ENCODE results near the gene SLC5A9.
"Not testable (repeated sequence)": the region's sequence is repeated elsewhere in the genome, so short reads cannot be mapped to it uniquely, and the experiment has no call there.

The SLC5A9 gene

GRCh38 chr1:48213462-48213861 lies 9.1 kb upstream of the SLC5A9 start:
- not testable (repeated sequence) for DNase-seq (ENCODE audit: low read depth in 2 of 2, low spot score in 1 of 2)

DNA sequence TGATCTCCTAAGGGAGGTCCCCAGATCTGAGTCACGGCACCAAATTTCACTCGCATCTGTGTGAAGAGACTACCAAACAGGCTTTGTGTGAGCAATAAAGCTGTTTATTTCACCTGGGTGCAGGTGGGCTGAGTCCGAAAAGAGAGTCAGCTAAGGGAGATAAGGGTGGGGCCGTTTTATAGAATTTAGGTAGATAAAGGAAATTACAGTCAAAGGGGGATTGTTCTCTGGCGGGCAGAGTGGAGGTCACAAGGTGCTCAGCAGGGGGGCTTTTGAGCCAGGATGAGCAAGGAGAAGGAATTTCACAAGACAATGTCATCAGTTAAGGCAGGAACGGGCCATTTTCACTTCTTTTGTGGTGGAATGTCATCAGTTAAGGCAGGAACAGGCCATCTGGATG lies 8.2 kb upstream of the SLC5A9 start:
- DNase-seq (ENCODE audit: low read depth in 2 of 2, low spot score in 1 of 2): not testable (repeated sequence)

- no peak for DNase-seq (ENCODE audit: low read depth in 2 of 2, low spot score in 1 of 2)
Observed at GRCh38 chr1:48214820-48215219, 7.7 kb upstream of the SLC5A9 start.

- DNase-seq (ENCODE audit: low read depth in 2 of 2, low spot score in 1 of 2): no peak
Observed at GRCh38 chr1:48215222-48215621, 7.3 kb upstream of the SLC5A9 start.

DNA sequence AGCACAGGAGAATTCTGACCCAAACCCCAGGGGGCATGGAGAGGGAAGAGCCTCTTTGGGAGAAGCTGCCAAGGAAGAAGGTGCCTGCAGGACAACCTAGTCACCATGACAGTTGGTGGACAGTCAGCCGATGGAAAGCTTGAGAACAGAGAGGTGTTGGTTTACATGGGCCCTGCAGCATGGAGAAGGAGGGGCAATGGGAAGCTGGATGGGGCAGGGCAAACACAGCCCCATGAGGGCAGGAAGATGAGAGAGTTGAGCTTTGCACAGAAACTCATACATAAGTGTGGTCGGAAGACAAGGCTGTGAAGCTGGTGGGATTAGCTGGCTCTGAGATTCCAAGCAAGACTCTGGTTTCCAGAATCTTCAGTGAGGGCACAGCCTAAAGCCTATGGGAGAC lies 6.6 kb upstream of the SLC5A9 start:
- no peak for DNase-seq (ENCODE audit: low read depth in 2 of 2, low spot score in 1 of 2)

GRCh38 chr1:48216313-48216712 lies 6.2 kb upstream of the SLC5A9 start:
- DNase-seq (ENCODE audit: low read depth in 2 of 2, low spot score in 1 of 2): no peak

DNA sequence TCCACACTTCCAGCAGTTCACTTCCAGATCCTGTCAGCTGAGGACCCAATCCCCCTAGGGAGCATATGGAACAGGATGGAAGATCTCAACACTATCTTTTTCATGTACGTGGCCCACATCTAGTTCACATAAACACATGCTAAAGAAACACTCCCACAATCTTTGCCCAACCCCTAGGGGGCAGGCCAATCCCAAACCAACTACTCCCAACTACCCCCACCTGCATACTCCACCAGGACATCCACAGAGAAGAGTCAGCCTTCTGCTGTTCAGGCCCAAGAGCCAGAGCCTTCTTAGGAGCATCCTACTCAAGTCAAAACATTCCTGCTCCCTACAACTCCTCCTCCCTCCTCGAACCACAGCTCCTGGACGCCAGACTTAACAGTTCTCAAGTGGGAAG lies 5.6 kb upstream of the SLC5A9 start:
- no peak for DNase-seq (ENCODE audit: low read depth in 2 of 2, low spot score in 1 of 2)

DNA sequence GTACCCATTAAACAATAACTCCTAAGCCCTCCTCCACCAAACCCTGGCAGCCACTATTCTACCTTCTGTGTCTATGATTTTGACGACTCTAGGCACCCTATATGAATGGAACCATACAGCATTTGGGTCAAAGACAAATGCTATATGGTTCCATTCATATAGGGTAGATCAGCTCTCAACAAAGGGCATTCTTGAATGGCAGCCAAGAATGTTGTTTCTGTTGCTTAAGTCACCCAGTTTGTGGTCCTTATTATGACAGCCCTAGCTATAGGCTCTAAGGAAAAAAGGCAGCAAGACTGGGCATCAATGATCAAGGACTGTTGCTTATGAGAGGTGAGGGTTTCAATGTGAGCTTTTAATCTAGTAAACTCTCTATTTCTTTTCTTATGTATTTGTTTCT lies 4.7 kb upstream of the SLC5A9 start:
- DNase-seq (ENCODE audit: low read depth in 2 of 2, low spot score in 1 of 2): no peak

DNA sequence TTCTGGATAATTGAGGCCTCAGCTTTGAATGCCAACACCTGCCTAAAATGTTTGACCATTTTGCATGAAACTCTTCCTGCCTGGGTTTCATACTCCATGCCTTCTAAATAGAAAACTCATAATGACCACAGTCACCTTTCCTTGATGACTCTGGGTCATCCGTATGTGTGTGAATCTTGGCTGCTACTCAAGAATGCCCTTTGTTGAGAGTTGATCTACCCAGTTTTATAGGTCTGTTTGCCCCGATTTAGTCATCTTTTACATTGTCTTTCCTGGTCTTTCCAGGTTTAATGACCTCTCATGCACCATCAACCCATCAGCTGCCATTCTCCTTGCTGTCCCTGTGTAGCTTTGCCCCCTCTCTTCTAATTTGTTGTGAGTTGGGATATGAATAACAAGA lies 2.7 kb upstream of the SLC5A9 start:
- no peak for DNase-seq (ENCODE audit: low read depth in 2 of 2, low spot score in 1 of 2)

GRCh38 chr1:48221122-48221521 lies 1.4 kb upstream of the SLC5A9 start:
- DNase-seq (ENCODE audit: low read depth in 2 of 2, low spot score in 1 of 2): no peak

- DNase-seq (ENCODE audit: low read depth in 2 of 2, low spot score in 1 of 2): no peak
Observed at GRCh38 chr1:48221657-48222056, 859 bp upstream of the SLC5A9 start.

DNA sequence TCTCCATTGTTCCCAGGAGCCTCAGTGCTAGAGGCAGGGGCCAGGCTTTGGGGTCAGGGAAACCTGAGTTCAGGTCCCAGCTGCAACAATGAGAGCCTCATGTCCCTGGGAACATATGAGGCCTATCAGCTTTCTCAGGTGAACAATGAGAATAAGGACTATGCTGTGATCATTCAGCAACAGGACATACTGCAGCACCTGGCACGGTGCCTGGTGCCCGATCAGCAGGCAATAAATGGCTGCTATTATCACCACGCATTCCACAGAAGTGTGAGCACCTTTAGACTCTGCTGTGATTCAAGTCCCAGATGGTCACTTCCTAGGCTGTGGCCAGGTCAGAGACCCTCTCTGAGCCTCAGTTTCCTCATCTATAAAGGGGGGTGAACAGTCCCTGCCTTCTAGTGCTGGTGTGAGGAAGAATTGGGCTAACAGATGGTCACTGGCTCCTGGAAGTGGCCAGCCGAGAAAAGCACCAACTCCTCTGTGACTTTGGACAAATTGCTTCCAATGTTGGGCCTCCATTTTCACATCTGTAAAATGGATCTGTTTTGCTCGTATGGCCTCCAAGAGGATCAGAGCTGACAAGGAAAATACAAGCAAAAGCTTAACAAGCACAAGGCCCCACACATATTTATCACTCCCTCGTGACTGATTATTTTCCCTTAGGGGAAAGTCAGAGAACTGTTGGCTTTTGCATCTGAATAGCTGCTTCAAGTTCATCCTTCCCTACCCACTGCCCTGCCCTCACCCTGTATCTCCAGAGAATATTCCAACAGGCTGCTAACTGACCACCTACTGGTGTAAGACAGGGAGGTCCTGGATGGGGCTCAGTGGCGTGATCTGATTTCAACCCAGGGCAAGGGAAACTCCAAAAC lies 1.1 kb downstream of the SLC5A9 start:
- no peak for DNase-seq (ENCODE audit: low read depth in 2 of 2, low spot score in 1 of 2)

- no peak for DNase-seq (ENCODE audit: low read depth in 2 of 2, low spot score in 1 of 2)
Observed at GRCh38 chr1:48224791-48225190, 2.3 kb downstream of the SLC5A9 start.

GRCh38 chr1:48225579-48225978 lies 3.1 kb downstream of the SLC5A9 start:
- no peak for DNase-seq (ENCODE audit: low read depth in 2 of 2, low spot score in 1 of 2)

DNA sequence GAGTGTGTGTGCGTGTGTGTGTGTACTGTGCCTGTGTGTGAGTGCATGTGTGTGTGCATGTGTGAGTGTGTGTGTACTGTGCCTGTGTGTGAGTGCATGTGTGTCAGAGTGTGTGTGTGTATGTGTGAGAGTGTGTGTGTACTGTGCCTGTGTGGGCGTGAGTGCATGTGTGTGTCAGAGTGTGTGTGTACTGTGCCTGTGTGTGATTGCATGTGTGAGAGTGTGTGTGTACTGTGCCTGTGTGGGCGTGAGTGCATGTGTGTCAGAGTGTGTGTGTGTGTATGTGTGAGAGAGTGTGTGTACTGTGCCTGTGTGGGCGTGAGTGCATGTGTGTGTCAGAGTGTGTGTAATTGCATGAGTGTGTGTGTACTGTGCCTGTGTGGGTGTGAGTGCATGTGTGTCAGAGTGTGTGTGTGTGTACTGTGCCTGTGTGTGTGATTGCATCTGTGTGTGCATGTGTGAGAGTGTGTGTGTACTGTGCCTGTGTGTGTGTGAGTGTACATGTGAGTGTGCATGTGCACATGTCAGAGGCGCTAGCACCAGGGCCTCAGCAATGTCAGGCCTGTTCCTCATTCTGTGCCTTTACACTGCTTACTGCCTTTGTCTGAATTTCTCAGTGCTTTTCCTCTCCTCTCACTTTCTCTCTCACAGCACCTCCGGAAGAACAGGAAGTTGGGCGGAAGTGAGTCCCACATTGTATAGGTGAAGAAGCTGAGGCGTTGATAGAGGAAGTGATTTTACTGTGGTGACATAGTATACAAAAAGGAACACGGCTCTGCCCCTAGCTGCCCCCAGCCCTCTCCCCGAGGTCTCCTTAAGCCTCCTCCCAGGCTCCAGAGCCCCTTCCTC lies 4.9 kb downstream of the SLC5A9 start:
- DNase-seq (ENCODE audit: low read depth in 2 of 2, low spot score in 1 of 2): no peak

GRCh38 chr1:48228156-48228555 lies 5.6 kb downstream of the SLC5A9 start:
- DNase-seq (ENCODE audit: low read depth in 2 of 2, low spot score in 1 of 2): no peak

DNA sequence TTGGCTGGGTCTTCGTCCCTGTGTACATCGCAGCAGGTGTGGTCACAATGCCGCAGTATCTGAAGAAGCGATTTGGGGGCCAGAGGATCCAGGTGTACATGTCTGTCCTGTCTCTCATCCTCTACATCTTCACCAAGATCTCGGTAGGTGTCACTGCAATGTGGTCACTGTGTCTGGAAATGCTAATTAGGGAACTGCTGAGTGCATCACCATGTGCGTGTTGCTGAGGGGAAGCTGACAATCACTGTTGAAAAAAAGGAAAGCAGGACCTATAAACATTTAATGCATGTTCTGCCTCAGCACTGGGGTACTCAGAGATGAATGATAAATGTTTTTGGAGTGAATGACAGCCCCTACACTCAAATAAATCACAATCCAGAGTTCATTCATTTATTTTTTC lies 6.8 kb downstream of the SLC5A9 start:
- DNase-seq (ENCODE audit: low read depth in 2 of 2, low spot score in 1 of 2): no peak

DNA sequence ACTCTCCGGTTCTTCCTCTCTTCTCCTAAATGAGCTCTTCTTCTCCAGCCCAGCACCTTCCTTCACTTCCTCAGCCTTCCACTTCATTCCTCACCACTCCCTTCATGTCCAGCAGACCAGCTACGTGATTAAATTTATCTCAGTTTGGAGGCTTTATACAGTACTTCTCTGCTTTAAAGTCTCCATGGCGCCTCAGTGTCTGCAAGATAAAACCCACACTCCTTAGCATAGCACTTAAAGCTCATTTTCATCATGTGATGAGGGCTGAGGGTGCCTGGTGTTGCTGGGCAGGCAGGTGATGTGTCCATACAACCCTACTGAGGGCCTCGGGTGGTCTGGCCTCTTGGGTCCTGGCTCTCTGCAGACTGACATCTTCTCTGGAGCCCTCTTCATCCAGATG lies 7.7 kb downstream of the SLC5A9 start:
- no peak for DNase-seq (ENCODE audit: low read depth in 2 of 2, low spot score in 1 of 2)

DNA sequence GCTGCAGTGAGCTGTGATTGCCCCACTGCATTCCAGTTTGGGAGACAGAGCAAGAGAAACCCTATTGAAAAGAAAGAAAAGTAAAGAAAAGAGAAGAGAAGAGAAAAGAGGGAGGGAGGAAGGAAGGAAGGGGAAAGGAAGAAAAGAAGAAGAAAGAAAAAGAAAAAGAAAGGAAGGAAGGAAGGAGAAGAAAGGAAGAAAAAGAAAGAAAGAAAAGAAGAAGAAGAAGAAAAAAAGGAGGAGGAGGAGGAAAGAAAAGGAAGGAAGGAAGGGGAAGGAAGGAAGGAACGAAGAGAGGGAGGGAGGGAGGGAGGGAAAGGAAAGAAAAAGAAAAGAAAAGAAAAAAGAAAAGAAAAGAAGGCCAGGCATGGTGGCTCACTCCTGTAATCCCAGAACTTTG lies 10.2 kb downstream of the SLC5A9 start:
- DNase-seq (ENCODE audit: low read depth in 2 of 2, low spot score in 1 of 2): no peak

GRCh38 chr1:48233666-48234485 lies 11.4 kb downstream of the SLC5A9 start:
- DNase-seq (ENCODE audit: low read depth in 2 of 2, low spot score in 1 of 2): no peak

GRCh38 chr1:48235652-48236051 lies 13.1 kb downstream of the SLC5A9 start:
- no peak for DNase-seq (ENCODE audit: low read depth in 2 of 2, low spot score in 1 of 2)

Measured in stimulated activated CD8-positive, alpha-beta memory T cell treated with anti-CD3 and anti-CD28 coated beads, Interleukin-4, amount 100 ng/mL, for 1 hour (primary cell).